ENCODE data around the gene PHLDB2. TPM values are rescaled to one million over a fixed set of nuclear protein-coding genes. Genes with fewer than 3 reads are reported as not detected.

Gene PHLDB2
- total and polyA plus RNA-seq, 10 of the 15 experiments (the other 5 are each of a cell fraction or from before 2014, with no cell fraction given): 0.03 to 0.67 (median 0.40) TPM

- DNase-seq (ENCODE audit: low read depth, low spot score): no peak
- no TSS peak for BruUV-seq (replicated peaks)
- intact Hi-C loops (cut with micrococcal nuclease; ENCODE audit: unreplicated experiment): no loop called here
- TF ChIP-seq RB1 (IDR thresholded peaks at IDR 0.05; ENCODE audit: borderline replicate concordance) (no peak), ATF3 (IDR thresholded peaks at IDR 0.05; ENCODE audit: borderline replicate concordance, extremely low read depth, low read depth, low read length) (no peak), ASH2L (IDR thresholded peaks at IDR 0.05; ENCODE audit: borderline replicate concordance, low read depth) (no peak), RUNX3 (IDR thresholded peaks at IDR 0.05; ENCODE audit: low read length) (no peak), PAX5 (IDR thresholded peaks at IDR 0.05; ENCODE audit: borderline replicate concordance, low read depth, low read length) (no peak), ZSCAN29 (IDR thresholded peaks at IDR 0.05) (no peak), SRF (IDR thresholded peaks at IDR 0.05; ENCODE audit: low read depth in 2 of 2, low read length in 2 of 2) (no peak), POU2F2 (IDR thresholded peaks at IDR 0.05; ENCODE audit: borderline replicate concordance, low read depth, low read length) (no peak), ZNF384 (IDR thresholded peaks at IDR 0.05; ENCODE audit: borderline replicate concordance, low read depth, low read length) (no peak)
- TF ChIP-seq, protein P1, sequence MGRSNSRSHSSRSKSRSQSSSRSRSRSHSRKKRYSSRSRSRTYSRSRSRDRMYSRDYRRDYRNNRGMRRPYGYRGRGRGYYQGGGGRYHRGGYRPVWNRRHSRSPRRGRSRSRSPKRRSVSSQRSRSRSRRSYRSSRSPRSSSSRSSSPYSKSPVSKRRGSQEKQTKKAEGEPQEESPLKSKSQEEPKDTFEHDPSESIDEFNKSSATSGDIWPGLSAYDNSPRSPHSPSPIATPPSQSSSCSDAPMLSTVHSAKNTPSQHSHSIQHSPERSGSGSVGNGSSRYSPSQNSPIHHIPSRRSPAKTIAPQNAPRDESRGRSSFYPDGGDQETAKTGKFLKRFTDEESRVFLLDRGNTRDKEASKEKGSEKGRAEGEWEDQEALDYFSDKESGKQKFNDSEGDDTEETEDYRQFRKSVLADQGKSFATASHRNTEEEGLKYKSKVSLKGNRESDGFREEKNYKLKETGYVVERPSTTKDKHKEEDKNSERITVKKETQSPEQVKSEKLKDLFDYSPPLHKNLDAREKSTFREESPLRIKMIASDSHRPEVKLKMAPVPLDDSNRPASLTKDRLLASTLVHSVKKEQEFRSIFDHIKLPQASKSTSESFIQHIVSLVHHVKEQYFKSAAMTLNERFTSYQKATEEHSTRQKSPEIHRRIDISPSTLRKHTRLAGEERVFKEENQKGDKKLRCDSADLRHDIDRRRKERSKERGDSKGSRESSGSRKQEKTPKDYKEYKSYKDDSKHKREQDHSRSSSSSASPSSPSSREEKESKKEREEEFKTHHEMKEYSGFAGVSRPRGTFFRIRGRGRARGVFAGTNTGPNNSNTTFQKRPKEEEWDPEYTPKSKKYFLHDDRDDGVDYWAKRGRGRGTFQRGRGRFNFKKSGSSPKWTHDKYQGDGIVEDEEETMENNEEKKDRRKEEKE (IDR thresholded peaks at IDR 0.05): no peak
- Histone ChIP-seq H3K36me3 (ENCODE audit: control insufficient read depth in 2 of 2, insufficient read depth in 2 of 2, low read length in 1 of 2) (no peaks in the 10 kb centered on the region), H3K4me3 (no peak overlapping the region), H3K9ac (ENCODE audit: control insufficient read depth, insufficient read depth, low read length) (no peak overlapping the region), H3K79me2 (ENCODE audit: control insufficient read depth, insufficient read depth, low read length) (no peaks in the 10 kb centered on the region), H3K4me2 (ENCODE audit: control insufficient read depth, insufficient read depth) (no peak overlapping the region), H2AFZ (ENCODE audit: control insufficient read depth, low read depth, low read length) (no peak overlapping the region), H3K9me3 (replicated peaks; ENCODE audit: control insufficient read depth, insufficient read depth, low read length) (no peaks in the 10 kb centered on the region), H4K20me1 (ENCODE audit: control insufficient read depth, insufficient read depth) (no peaks in the 10 kb centered on the region), H3K4me1 (ENCODE audit: control insufficient read depth, insufficient read depth, low read length) (no peaks in the 10 kb centered on the region), H3K27me3 (replicated peaks in 1 of 2; ENCODE audit: control insufficient read depth in 2 of 2, insufficient read depth in 2 of 2, low read length in 1 of 2) (no peaks in the 10 kb centered on the region), H3K27ac (ENCODE audit: control insufficient read depth, insufficient read depth) (no peak overlapping the region)
- SMC1A ChIA-PET (ENCODE audit: uncharacterized antibody, unreplicated experiment): interaction anchor here (0.9 to 1.6 kb wide), 4 partner anchors 20 to 87 kb away, joined by 3 to 5 read pairs (median 4); no protein-coding TSS in a partner anchor
- CTCF ChIA-PET: interaction anchor here (1.4 kb wide), 1 partner anchor 11 kb away, joined by 3 read pairs; no protein-coding TSS in a partner anchor
- ATAC-seq: no peak
- WGBS (ENCODE audit: insufficient coverage, insufficient replicate concordance, low lambda C conversion rate, missing lambda C conversion rate): 23% methylated on average over 2 of the region's 2 CpGs
- in situ Hi-C loops (cut with MboI): no loop called here
- RAD21 ChIA-PET (ENCODE audit: unreplicated experiment): interaction anchor here (1.4 to 2.0 kb wide), 2 partner anchors 22 to 88 kb away, joined by 3 to 4 read pairs; no protein-coding TSS in a partner anchor
- POLR2A ChIA-PET: no interaction called here
- no peak for FAIRE-seq
These were observed 10.3 kb upstream of the PHLDB2 start for GRCh38 chr3:111848778-111849177.
